Panc1 (cell line): ENCODE data around the gene ETNPPL. TPM values are rescaled to one million over a fixed set of nuclear protein-coding genes. Genes with fewer than 3 reads are reported as not detected.
A peak's percentile ranks its signal among the peaks of the same experiment; 100 is the strongest.

ENCODE experiments used
- ATAC-seq: fragments of 200-7000 bp; cut with Tn5 transposase; 2 replicates; pipeline ENCODE4 v1.9.1; 2020; ENCODE audit warnings: mild to moderate bottlenecking, moderate library complexity
- BruUV-seq: library from RNA; stranded (reverse); fragments of 400-500 nt; replicated peaks from 2 replicates; lab custom pipeline; 2021; lab: Mats Ljungman, UMichigan
- CTCF ChIA-PET: fragments of 300-600 bp; sonication (Branson Sonifier 250); formaldehyde crosslinking; loops from one replicate; lab custom pipeline; 2022; ENCODE audit warnings: antibody characterized with exemption; lab: Charles Lee
- POLR2A ChIA-PET: fragments of 300-600 bp; sonication (Branson Sonifier 250); formaldehyde crosslinking; loops from one replicate; lab custom pipeline; 2022; ENCODE audit warnings: antibody characterized with exemption; lab: Charles Lee
- DNase-seq: peaks from one replicate; pipeline ENCODE4 v3.0.0-alpha.2; 2010; ENCODE audit warnings: low read depth, low spot score
- H3K27ac ChIP-seq: 2 replicates; pipeline ENCODE4 v1.5.1; 2011; ENCODE audit warnings: mild to moderate bottlenecking, low read length, inconsistent platforms
- H3K27me3 ChIP-seq: fragments of 200-500 bp; sonication (Bioruptor generic); 2 replicates; pipeline ENCODE4 v1.6.0; 2014; ENCODE audit warnings: low read length, inconsistent platforms; ENCODE audit not compliant: control insufficient read depth, insufficient read depth
- H3K36me3 ChIP-seq: fragments of 200-500 bp; sonication (Bioruptor generic); 2 replicates; pipeline ENCODE4 v1.5.1; 2014; ENCODE audit warnings: inconsistent platforms, mild to moderate bottlenecking, low read length, moderate library complexity; ENCODE audit not compliant: control insufficient read depth, insufficient read depth
- H3K4me1 ChIP-seq: 2 replicates; pipeline ENCODE4 v1.5.1; 2011; ENCODE audit warnings: inconsistent platforms, mild to moderate bottlenecking, low read length, moderate library complexity; ENCODE audit not compliant: control insufficient read depth, insufficient read depth
- H3K4me3 ChIP-seq, 2 experiments: 2 replicates each; pipeline ENCODE4 v1.5.1; 2011 to 2012; ENCODE audit warnings: low read depth in 2 of 2, low read length in 2 of 2, mild to moderate bottlenecking in 2 of 2, inconsistent platforms in 1 of 2, moderate library complexity in 1 of 2
- H3K9me3 ChIP-seq: fragments of 200-500 bp; sonication (Bioruptor generic); 2 replicates; pipeline ENCODE4 v1.5.1; 2014; ENCODE audit warnings: low read depth, mild to moderate bottlenecking, inconsistent platforms, low read length, moderate library complexity; ENCODE audit not compliant: control insufficient read depth, insufficient read depth
- CTCF ChIP-seq: fragments of 450-650 bp; IDR thresholded peaks from 2 replicates; pipeline ENCODE4 v1.5.1; 2017; ENCODE audit warnings: mild to moderate bottlenecking
- POLR2AphosphoS5 ChIP-seq: IDR thresholded peaks from 2 replicates; pipeline ENCODE4 v1.6.1; 2012; ENCODE audit warnings: mild to moderate bottlenecking, low read depth, low read length, moderate library complexity
- REST ChIP-seq, 2 experiments: IDR thresholded peaks; 2 replicates each; pipeline ENCODE4 v1.6.1; 2011 to 2012; ENCODE audit warnings: low read depth in 2 of 2, control low read depth in 1 of 2, low read length in 1 of 2, mild to moderate bottlenecking in 1 of 2, moderate library complexity in 1 of 2; ENCODE audit not compliant: insufficient read depth in 1 of 2
- SIN3A ChIP-seq: IDR thresholded peaks from 2 replicates; pipeline ENCODE4 v1.6.1; 2012; ENCODE audit warnings: low read depth, mild to moderate bottlenecking, low read length, moderate library complexity, borderline replicate concordance; ENCODE audit not compliant: insufficient read depth
- TCF7L2 ChIP-seq: IDR thresholded peaks from 2 replicates; pipeline ENCODE4 v1.6.1; 2011; ENCODE audit warnings: mild to moderate bottlenecking, low read depth, low read length, inconsistent platforms
- in situ Hi-C: cut with HindIII; loops from 2 replicates; pipeline ENCODE4 v1.10.0; 2016; ENCODE audit warnings: low sequenced_read_pairs, low pct_unique_long_range_greater_than_20kb
- intact Hi-C: fragments of 100-400 bp; cut with micrococcal nuclease; formaldehyde crosslinking; loops from one replicate; pipeline ENCODE4 v1.10.0; 2022; ENCODE audit not compliant: unreplicated experiment
- total RNA-seq: library from RNA; stranded (reverse); gene quantifications from one replicate; pipeline ENCODE4 v1.2.1, GENCODE V29; 2021; ENCODE audit not compliant: unreplicated experiment

The ETNPPL gene
- total RNA-seq, 1 experiment from 2014 or later = not detected

- in situ Hi-C loops = no loop called here
- ATAC-seq = no peak
- no peak overlapping the region for H3K4me3 ChIP-seq
- CTCF ChIA-PET = no interaction called here
- H3K27ac ChIP-seq = no peak overlapping the region
- POLR2A ChIA-PET = no interaction called here
- peaks cover 15% of the 10 kb centered on the region for H3K27me3 ChIP-seq
- DNase-seq = no peak
- no peak for TF ChIP-seq CTCF
- no peak for TF ChIP-seq REST (IDR thresholded peaks at IDR 0.05; ENCODE audit: insufficient read depth in 1 of 2, low read depth in 2 of 2, low read length in 1 of 2)
- no peak for TF ChIP-seq SIN3A
- TF ChIP-seq TCF7L2 = no peak
- no peak for TF ChIP-seq POLR2AphosphoS5
- H3K36me3 ChIP-seq = no peaks in the 10 kb centered on the region
- BruUV-seq = no TSS peak
- no peaks in the 10 kb centered on the region for H3K4me1 ChIP-seq
- H3K9me3 ChIP-seq = no peaks in the 10 kb centered on the region
- intact Hi-C loops = no loop called here
Observed at GRCh38 chr4:108763986-108764385, 1.1 kb upstream of the ETNPPL start.

GRCh38 chr4:108763226-108763593 is 357 bp upstream of the ETNPPL start:
- DNase-seq (no peak), ATAC-seq (peak; percentile 69)
- Histone ChIP-seq H3K36me3 (no peaks in the 10 kb centered on the region), H3K4me1 (no peaks in the 10 kb centered on the region), H3K9me3 (no peaks in the 10 kb centered on the region), H3K27me3 (peaks cover 15% of the 10 kb centered on the region), H3K27ac (no peak overlapping the region), H3K4me3 (peak overlapping the region; percentile 34 to 51)
- ChIA-PET CTCF (no interaction called here), POLR2A (no interaction called here)
- intact Hi-C loops (no loop called here), in situ Hi-C loops (no loop called here)
- BruUV-seq = no TSS peak
- TF ChIP-seq CTCF (no peak), TCF7L2 (no peak), REST (IDR thresholded peaks at IDR 0.05; ENCODE audit: insufficient read depth in 1 of 2, low read depth in 2 of 2, low read length in 1 of 2) (no peak), SIN3A (no peak), POLR2AphosphoS5 (no peak)
